HG03354 (cell line): Measurements from ENCODE around the gene S100A3.
"Not testable (repeated sequence)": the region's sequence is repeated elsewhere in the genome, so short reads cannot be mapped to it uniquely, and the experiment has no call there.

Experiments used
- ATAC-seq: cut with Tn5 transposase; IDR thresholded peaks from one replicate; pipeline ENCODE4 v1.9.1; 2021; ENCODE audit warnings: mild to moderate bottlenecking; ENCODE audit not compliant: unreplicated experiment, poor library complexity, severe bottlenecking

The S100A3 gene

DNA sequence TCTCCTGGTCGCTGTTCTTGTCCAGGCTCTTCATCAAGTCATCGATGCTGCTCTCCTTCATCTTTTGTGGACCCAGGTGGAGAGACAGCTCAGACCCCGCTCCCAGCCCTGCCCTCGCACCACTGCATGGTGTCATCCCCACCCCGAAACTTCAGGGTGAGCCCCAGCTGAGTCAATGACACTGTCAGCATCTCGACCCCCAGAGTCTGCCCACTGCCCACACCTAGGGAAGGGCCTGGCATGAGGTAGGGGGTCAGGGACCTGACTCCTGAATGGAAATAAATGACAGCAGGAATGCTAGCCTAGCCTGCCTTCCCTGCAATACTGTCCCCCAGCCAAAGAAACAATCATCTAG, 11.7 kb downstream of the S100A3 start:
- ATAC-seq = no peak

DNA sequence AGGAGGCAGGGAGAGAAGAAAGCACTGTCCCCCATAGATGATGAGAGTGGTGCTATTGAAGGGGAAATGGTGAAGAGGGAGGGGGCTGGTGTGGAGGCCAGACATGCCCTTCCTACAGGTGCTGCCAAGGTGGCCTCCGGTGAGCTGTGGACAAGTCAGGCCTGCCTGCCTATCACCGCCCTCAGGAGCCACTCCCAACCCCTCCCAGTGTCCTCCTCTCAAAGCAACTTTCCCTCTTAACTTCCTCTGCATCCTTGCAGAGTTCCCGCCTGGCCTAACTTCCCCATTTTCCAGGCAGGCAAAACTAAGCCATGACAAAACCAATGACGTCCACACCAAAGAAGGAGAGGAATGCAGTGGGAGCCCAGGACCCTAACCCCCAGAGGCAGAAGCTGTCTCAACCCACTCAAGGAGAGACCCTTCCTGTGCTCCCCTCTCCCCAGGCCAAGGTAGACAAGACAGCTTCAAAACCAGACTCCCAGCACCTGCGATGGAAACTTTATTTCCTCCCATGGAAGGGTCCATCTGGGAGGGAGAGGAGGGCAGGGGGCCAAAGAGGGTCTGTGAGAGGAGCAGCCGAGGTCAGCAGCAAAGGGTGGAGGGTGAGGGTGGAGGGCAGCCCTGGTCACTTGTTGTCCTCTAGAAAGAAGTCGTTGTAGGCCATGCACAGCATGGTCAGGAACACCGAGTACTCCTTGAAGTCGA, 12.2 kb downstream of the S100A3 start:
- no peak for ATAC-seq

DNA sequence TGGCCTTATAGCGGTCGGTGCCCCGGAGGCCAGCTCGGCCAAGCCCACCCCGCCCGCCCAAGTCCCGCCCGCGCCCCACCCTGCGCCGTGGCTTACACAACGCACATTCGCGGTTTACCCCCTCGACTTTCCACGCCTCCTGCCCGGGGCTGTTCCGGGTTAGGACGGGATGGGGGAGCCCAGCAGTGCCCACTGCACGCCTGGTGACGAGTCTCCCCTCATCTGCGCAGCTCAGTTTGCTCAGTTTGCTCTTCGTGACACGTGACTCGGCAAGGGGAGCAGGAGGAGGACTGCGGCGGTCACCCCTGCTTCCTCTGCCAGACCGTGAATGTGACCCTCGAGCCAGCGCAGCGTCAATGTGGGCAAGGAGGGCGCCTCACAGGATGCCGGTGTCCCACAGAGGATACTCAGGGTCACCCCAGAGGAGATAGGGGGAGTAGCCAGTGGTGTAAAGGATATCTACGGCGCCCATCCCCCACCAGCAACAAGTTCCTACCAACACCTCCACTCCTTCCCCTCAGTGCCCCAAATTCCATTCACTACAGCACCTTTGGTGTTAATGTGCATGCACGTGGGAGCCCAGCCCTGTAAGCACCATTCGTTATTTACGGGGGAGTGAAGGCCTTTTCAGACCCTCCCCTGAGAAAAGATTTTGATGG, 12.9 kb downstream of the S100A3 start:
- peak; percentile 55 for ATAC-seq

DNA sequence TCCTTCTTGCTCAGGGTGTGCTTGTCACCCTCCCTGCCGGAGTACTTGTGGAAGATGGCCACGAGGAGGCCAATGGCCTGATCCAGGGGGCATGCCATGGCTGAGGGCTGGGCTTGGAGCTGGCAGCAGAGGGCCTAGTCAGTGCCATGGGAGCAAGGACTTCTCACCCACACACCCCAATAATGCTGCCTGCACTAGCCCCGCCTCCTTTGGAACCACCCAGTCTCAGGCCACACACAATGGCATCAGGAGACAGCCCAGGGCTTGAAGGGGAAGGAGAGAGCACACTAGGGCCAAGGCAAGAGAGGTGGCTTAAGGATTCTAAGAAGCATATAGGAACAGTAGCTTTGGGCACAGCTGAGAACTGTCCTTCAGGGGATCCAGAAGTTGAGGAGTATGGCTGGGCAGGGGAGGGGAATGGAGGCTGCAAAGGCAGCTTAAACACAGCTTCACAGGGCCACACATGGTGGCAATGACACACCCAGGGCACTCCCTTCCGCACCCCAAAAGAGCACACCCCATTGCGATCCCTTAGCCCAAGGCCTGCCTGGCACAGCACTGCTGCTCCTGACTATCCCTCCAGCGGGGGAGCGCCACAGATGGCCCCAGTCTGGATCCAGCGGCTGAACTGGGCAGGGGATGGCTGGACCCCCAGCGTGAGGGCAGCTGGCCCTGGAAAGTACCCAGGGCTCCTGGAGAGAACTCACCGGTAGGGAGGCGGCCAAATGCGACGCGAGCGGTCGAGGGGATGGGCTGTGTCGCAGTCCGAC, 13.6 kb downstream of the S100A3 start, which contains the start of gene S100A6:
Gene S100A6, minus strand, starts transcription at position 750 of the 770 bp plus-strand sequence. Its CDS starts 652 bp downstream, at position 98.
- ATAC-seq = peak; percentile 26

DNA sequence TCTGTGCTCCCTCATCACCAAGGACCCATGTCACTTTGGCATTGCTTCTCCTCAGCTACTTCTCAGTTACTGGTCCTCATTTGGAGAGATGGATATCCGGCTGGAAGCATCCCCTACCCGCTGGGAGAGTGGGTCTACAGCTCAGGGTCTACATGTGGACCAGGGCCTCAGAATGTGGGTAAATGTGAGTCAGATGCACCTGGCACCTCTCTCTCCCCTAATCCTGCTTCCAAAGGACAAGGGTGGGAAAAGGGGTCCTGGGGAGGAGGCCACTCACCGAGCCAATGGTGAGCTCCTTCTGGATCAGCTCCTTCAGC, 14.2 kb downstream of the S100A3 start:
- no peak for ATAC-seq

DNA sequence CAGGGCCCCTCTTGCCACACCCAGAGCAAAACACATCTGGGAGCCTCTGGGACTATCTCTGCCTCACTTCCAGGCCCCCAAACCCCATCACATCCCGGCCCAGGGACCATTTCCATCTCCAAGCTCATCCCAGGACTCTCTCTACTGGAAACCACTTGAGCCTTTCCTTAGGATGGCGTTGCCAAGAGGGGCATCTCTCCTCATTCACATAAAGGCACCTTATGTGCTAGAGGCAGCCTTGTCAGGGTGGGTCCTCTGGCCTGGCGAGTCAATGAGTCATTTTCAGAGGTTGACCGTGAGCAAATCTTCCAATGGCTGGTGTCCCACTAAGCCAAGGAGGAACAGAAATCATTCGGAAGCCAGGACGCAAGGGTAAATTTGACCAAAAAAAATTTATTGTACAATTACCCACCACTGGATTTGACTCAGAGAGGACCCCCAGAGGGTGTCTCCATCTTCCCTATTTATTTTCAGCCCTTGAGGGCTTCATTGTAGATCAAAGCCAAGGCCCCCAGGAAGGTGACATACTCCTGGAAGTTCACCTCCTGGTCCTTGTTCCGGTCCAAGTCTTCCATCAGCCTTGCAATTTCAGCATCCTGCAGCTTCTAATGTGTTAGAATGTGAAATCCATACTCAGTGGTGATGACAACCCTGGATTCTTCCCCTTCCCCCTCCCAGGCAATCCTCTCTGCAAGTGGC, 14.7 kb downstream of the S100A3 start:
- no peak for ATAC-seq

DNA sequence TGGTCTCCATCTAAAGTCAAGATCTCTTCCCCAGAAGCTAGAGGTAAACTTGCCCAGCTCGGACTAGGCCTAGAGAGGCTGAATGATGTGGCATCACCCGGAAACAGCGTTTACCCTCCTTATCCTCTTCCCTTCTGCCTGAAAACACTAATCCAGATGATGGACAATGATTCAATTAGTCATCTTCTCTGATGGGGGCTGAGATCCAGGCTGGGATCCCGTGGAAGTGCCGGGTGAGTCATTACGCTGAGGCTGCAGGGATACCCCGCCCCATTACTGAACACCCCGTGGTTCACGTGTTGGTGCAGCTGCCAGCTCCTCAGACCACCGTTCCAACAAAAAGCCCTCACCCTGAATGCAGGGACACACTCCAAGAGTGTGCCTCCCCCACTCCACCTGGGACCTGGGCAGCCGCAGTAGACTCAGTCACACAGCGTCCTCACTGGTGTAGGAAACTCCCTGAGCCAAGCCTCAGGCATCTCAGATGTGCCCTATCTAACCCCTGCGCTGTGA, 15.3 kb downstream of the S100A3 start:
- ATAC-seq = no peak

DNA sequence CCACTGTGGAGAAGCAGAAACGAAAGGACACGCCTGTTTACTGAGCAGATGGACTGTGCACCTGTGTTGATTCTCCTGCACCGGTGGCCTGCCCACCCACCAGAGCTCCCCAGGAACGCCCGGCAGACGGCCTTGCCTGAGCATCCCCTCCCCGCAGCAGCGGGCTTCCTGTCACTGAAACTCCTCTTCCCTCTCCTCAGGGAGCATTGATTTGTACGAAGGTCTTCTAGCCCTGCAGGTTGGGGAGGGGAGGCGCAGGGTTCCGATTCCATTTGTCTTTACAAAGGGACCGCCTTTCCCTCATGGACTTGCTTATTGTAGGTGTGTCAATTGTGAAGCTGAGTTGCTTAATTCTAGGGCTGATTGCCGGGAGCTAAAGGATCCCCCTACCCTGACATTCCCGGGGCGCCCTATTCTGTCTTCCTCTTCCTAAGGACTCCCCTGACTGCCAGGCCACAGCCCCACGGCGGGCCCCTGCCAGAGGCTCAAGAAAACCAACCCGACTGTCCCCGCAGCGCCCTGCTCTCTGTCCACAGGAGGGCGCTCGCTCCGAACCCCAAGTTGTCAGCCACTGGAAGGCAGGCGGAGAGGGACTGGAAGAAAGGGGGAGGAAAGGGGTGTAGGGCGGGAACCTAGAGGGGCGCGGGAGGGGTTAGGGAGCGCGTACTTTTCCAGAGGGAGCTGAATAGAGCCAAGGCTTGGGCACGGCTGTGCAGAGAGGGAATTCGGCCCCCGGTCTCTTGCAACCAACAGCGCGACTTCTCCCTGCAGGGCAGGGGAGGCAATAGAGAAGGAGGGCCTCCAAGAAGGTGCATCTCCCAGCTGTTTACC, 16.1 kb downstream of the S100A3 start:
- no peak for ATAC-seq

DNA sequence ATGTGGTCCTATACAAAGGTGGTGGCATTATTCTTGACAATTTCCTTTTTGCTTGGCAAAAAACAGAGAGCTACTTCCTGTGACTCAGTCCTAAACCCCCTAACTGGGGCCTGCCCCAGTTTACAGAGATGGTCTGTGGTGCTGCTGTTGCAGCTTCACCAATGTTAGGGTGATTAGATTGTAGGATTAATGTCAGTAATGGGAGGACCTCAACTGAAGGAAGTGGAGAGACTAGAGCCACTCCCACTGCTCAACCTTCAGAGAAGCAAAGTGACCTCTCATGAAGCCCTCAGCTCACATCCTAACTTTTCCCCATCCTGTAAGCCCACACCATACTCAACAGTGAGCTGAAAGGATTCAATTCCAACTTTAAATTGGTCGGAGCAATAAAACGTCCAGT, 16.9 kb downstream of the S100A3 start:
- ATAC-seq = no peak

DNA sequence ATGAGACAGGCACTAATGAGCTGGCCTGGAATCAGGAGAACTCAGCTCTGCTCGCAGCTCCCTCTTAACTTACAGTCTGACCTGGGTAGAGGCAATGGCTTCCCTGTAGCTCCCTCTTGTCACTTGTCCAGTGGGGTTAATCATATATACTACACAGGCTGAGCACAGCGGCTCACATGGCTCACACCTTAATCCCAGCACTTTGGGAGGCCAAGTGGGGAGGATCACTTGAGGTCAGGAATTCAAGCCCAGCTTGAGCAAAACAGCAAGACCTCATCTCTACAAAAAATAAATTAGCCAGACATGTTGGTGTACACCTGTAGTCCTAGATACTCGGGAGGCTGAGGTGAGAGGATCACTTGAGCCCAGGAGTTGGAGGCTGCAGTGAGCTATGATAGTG, 17.4 kb downstream of the S100A3 start:
- ATAC-seq = no peak

DNA sequence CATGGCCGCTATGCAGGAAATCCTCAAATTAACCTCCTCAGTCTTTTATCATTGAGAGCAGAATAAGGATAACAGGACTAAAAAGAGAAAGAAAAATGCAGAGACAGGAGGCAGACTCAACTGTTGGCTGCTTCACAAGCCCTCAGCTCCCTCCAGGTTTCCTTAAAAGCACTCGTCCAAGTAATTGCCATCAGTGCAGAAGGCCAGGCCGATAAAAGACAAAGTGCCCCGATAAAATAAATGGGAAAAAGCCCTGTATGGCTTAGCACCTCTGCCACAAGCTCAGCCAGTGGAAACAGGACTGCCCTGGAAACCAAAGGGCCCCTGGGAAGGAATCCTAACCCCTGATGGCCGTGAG, 21.4 kb downstream of the S100A3 start:
- no peak for ATAC-seq

DNA sequence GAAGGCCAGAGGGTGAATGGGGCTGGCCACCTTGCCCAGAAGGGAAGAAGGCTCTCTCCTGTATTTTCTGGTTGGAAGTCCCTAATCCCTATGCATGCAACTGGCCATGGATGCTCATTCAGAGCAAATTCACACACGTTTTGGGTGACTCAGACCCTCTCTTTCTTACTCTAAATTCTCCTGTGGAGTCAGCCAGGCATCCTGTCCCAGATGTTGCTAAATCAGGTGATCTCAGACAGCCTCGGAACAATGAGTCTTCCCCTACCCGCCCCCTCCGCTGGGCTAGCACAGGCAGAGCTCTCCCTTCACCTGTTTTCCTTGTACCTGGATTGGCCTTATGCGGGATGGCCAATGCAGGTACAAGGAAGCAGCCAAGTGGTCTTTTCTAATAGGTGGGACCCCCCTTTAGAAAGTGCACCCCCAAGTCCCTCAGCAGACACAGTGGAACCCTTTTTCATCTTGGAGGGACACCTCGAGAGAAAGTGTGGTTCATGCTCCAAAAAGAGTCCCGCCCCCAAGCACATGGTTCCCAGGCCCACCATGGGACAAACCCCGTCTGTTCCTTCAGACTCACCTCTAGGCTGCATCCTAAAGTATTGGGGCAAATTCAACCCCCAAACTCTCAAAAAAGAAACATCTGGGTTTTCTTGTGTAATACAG, 21.9 kb downstream of the S100A3 start:
- no peak for ATAC-seq

DNA sequence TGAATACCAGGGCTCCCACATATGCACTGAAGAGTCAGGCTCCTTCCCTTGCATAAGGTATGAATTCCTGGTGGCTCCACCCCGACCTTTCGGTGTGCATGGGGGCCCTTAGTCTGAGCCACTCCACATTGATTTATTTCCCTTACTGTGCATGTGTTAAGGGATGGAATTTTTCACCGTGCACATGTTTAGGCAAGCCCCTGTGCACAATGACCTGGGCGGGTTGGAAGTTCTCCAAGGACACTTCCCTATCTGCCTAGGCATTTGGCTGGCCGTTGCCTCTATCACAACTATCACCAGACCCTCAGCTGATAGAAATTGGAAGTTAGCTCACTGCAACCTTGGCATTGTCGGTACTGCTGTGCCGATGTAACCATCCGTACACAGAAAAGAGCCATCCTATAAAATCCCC, 22.9 kb downstream of the S100A3 start:
- ATAC-seq = no peak

DNA sequence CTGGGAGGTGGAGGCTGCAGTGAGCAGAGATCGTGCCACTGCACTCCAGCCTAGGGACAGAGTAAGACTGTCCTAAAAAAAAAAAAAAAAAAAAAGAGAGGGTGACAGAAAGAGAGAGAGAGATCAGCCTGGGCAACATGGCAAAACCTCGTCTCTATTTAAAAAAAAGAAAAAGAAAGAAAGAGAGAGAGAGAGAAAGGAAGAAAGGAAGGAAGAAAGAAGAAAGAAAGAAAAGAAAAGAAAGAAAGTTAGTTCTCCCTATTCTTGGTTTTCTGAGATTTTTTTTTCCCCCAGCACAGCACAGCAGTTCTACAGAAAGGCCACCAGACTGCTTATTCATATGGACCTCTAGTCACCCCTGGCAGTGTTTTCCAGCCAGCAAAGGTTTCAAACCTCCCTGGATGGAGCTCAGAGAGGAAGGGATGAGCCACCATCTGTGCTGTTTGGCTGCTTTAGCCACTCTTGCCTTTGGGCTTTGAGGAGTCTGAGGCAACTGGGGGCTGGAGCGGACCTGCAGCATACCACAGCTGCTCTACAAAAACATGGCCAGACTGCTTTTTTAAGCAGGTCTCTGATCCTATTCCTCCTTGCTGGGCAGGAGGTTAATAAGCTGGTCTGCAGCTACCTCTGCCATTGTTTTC, 23.9 kb downstream of the S100A3 start:
- no peak for ATAC-seq

DNA sequence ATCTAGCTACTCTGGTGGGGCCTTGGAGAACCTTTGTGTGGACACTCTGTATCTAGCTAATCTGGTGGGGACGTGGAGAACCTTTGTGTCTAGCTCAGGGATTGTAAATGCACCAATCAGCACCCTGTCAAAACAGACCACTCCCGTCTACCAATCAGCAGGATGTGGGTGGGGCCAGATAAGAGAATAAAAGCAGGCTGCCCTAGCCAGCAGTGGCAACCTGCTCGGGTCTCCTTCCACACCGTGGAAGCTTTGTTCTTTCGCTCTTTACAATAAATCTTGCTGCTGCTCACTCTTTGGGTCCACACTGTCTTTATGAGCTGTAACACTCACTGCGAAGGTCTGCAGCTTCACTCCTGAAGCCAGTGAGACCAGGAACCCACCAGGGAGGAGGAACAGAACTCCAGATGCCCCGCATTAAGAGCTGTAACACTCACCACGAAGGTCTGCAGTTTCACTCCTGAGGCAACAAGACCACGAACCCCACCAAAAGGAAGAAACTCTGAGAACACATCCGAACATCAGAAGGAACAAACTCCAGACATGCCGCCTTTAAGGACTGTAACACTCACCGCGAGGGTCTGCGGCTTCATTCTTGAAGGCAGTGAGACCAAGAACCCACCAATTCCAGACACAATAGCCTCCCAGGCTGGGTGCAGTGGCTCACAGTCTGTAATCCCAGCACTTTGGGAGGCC, 26.6 kb downstream of the S100A3 start:
- not testable (repeated sequence) for ATAC-seq

DNA sequence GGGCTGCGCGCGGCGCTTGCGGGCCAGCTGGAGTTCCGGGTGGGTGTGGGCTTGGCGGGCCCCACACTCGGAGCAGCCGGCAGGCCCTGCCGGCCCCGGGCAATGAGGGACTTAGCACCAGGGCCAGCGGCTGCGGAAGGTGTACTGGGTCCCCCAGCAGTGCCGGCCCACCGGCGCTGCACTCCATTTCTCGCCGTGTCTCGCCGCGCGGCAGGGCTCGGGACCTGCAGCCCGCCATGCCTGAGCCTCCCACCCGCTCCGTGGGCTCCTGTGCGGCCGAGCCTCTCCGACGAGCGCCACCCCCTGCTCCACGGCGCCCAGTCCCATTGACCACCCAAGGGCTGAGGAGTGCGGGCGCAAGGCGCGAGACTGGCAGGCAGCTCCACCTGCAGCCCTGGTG, 27.2 kb downstream of the S100A3 start:
- not testable (repeated sequence) for ATAC-seq

DNA sequence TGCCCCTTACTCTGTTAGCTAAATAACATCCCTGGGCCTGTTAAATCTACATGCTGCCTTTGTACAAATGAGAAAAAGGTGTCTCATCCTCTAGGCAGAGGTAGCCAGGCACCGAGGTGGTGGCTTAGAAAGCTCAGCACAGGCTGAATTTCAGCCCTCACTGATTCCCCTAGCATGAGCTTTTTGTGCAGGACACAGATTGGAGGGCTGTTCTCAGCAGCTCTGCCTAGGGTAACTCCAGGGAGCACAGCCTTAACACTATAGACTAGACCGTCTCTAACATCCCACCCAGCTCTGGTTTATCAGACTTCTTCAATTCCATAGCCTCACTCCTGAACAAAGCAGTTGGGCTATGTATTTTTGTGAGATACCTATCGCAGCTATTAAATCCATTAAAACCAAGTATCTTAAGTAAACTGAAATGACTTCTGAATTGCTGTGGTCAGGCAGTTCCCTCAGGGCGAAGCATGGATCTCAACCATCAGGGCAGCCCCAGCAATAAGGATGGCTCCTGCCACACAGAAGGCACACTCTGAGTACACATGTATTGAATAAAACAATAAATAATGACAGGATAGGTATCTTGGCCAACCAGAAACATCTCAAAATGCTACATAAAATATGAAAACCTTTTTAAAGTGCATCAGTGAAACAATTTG, 28.1 kb downstream of the S100A3 start:
- no peak for ATAC-seq
